IMR-90 (cell line): ENCODE data around the gene HOXD8. TPM values are rescaled to one million over a fixed set of nuclear protein-coding genes. Genes with fewer than 3 reads are reported as not detected.

Experiments used
- ATAC-seq: fragments of 200-7000 bp; cut with Tn5 transposase; 2 replicates; pipeline ENCODE4 v1.9.1; 2020; ENCODE audit warnings: low read depth, mild to moderate bottlenecking, moderate library complexity
- BruUV-seq: library from RNA; stranded (reverse); fragments of 400-500 nt; replicated peaks from 2 replicates; lab custom pipeline; 2021; lab: Mats Ljungman, UMichigan
- CTCF ChIA-PET: fragments of 300-600 bp; formaldehyde crosslinking; extraction: SDS; loops from one replicate; lab custom pipeline; 2021; ENCODE audit warnings: antibody characterized with exemption; lab: Yijun Ruan, JAX
- POLR2A ChIA-PET: fragments of 300-600 bp; sonication (Branson Sonifier 250); formaldehyde crosslinking; loops from one replicate; lab custom pipeline; 2022; ENCODE audit warnings: antibody characterized with exemption; ENCODE audit not compliant: unreplicated experiment; lab: Charles Lee
- DNase-seq: peaks from one replicate; pipeline ENCODE4 v3.0.0; 2013
- H2AFZ ChIP-seq: replicated peaks from 2 replicates; pipeline ENCODE3; 2013; ENCODE audit warnings: low read length, mild to moderate bottlenecking; ENCODE audit not compliant: poor library complexity
- H2AK5ac ChIP-seq: 2 replicates; pipeline ENCODE4 v1.6.1; 2013; ENCODE audit warnings: low read depth, low read length, inconsistent platforms
- H2AK9ac ChIP-seq: replicated peaks from 2 replicates; pipeline ENCODE3; 2013; ENCODE audit warnings: mild to moderate bottlenecking, low read depth, low read length, moderate library complexity; ENCODE audit not compliant: poor library complexity
- H2BK120ac ChIP-seq: 2 replicates; pipeline ENCODE4 v1.6.1; 2013; ENCODE audit warnings: low read depth, low read length, inconsistent platforms
- H2BK15ac ChIP-seq: 3 replicates; pipeline ENCODE4 v1.6.1; 2013; ENCODE audit warnings: low read depth, low read length, inconsistent platforms
- H2BK20ac ChIP-seq: 2 replicates; pipeline ENCODE4 v1.6.1; 2013; ENCODE audit warnings: low read depth, mild to moderate bottlenecking, inconsistent platforms, low read length, moderate library complexity
- H2BK5ac ChIP-seq: 2 replicates; pipeline ENCODE4 v1.6.1; 2013; ENCODE audit warnings: mild to moderate bottlenecking, low read depth, low read length, inconsistent platforms; ENCODE audit not compliant: poor library complexity, severe bottlenecking
- H3K14ac ChIP-seq: replicated peaks from 2 replicates; pipeline ENCODE4 v1.6.1; 2013; ENCODE audit warnings: low read depth, low read length, inconsistent platforms
- H3K18ac ChIP-seq: 2 replicates; pipeline ENCODE4 v1.6.1; 2013; ENCODE audit warnings: low read depth, low read length, control low read depth
- H3K23ac ChIP-seq: 2 replicates; pipeline ENCODE4 v1.6.1; 2013; ENCODE audit warnings: low read depth, low read length, inconsistent platforms
- H3K27ac ChIP-seq: 2 replicates; pipeline ENCODE4 v1.5.1; 2013; ENCODE audit warnings: mild to moderate bottlenecking, control low read depth, low read length; ENCODE audit not compliant: insufficient read depth
- H3K27me3 ChIP-seq: 2 replicates; pipeline ENCODE4 v1.6.1; 2013; ENCODE audit warnings: low read length; ENCODE audit not compliant: control insufficient read depth, insufficient read depth
- H3K36me3 ChIP-seq: 2 replicates; pipeline ENCODE4 v1.6.1; 2013; ENCODE audit warnings: low read length, mixed read lengths; ENCODE audit not compliant: control insufficient read depth, insufficient read depth
- H3K4ac ChIP-seq: 2 replicates; pipeline ENCODE4 v1.6.1; 2013; ENCODE audit warnings: low read depth, low read length, inconsistent platforms
- H3K4me1 ChIP-seq: 2 replicates; pipeline ENCODE4 v1.6.1; 2013; ENCODE audit warnings: low read length, mixed read lengths; ENCODE audit not compliant: control insufficient read depth, insufficient read depth
- H3K4me2 ChIP-seq: 2 replicates; pipeline ENCODE4 v1.6.1; 2013; ENCODE audit warnings: low read depth, mild to moderate bottlenecking, control low read depth, low read length, moderate library complexity
- H3K4me3 ChIP-seq: 2 replicates; pipeline ENCODE4 v1.5.1; 2013; ENCODE audit warnings: low read depth, mild to moderate bottlenecking, control low read depth, low read length, moderate library complexity; ENCODE audit not compliant: insufficient read depth
- H3K56ac ChIP-seq: 2 replicates; pipeline ENCODE4 v1.6.1; 2013; ENCODE audit warnings: low read length, inconsistent platforms; ENCODE audit not compliant: insufficient read depth; ENCODE audit errors: extremely low read depth
- H3K79me1 ChIP-seq, 2 experiments: 2 replicates each; pipeline ENCODE4 v1.6.1; 2013; ENCODE audit warnings: low read length in 2 of 2, inconsistent platforms in 1 of 2, low read depth in 1 of 2
- H3K9ac ChIP-seq: 2 replicates; pipeline ENCODE4 v1.6.1; 2013; ENCODE audit warnings: low read depth, low read length, control low read depth
- H3K9me1 ChIP-seq: 2 replicates; pipeline ENCODE4 v1.6.1; 2013; ENCODE audit warnings: low read length, inconsistent platforms; ENCODE audit not compliant: insufficient read depth
- H3K9me3 ChIP-seq: 2 replicates; pipeline ENCODE4 v1.6.1; 2013; ENCODE audit warnings: low read length; ENCODE audit not compliant: control insufficient read depth, insufficient read depth
- H4K20me1 ChIP-seq: 2 replicates; pipeline ENCODE4 v1.6.1; 2013; ENCODE audit warnings: low read length, inconsistent platforms; ENCODE audit not compliant: insufficient read depth
- H4K5ac ChIP-seq: 2 replicates; pipeline ENCODE4 v1.6.1; 2013; ENCODE audit warnings: mild to moderate bottlenecking, low read depth, low read length, control low read depth
- H4K8ac ChIP-seq, 2 experiments: 2 replicates each; pipeline ENCODE4 v1.6.1; 2013; ENCODE audit warnings: low read depth in 2 of 2, low read length in 2 of 2, control low read depth in 1 of 2, inconsistent platforms in 1 of 2
- H4K91ac ChIP-seq: 2 replicates; pipeline ENCODE4 v1.6.1; 2013; ENCODE audit warnings: low read depth, low read length, inconsistent platforms; ENCODE audit not compliant: insufficient read depth
- CEBPB ChIP-seq: IDR thresholded peaks from 2 replicates; pipeline ENCODE4 v1.6.1; 2012; ENCODE audit warnings: low read depth, low read length, improper control_type of control experiment
- CHD1 ChIP-seq: IDR thresholded peaks from 2 replicates; pipeline ENCODE4 v1.6.1; 2012; ENCODE audit warnings: low read depth, low read length, improper control_type of control experiment
- FOS ChIP-seq: fragments of 150-350 bp; IDR thresholded peaks from 2 replicates; pipeline ENCODE4 v1.6.1; 2016; ENCODE audit warnings: low read depth, low read length
- MAZ ChIP-seq: IDR thresholded peaks from 2 replicates; pipeline ENCODE4 v1.6.1; 2012; ENCODE audit warnings: low read depth, mild to moderate bottlenecking, low read length, improper control_type of control experiment, moderate library complexity, borderline replicate concordance
- NFE2L2 ChIP-seq: fragments of 150-350 bp; IDR thresholded peaks from 2 replicates; pipeline ENCODE4 v1.6.1; 2016; ENCODE audit warnings: low read depth, mild to moderate bottlenecking, low read length
- RAD21 ChIP-seq: IDR thresholded peaks from 2 replicates; pipeline ENCODE4 v1.6.1; 2012; ENCODE audit warnings: low read length, improper control_type of control experiment
- RCOR1 ChIP-seq: IDR thresholded peaks from 2 replicates; pipeline ENCODE4 v1.6.1; 2012; ENCODE audit warnings: mild to moderate bottlenecking, low read length, improper control_type of control experiment; ENCODE audit not compliant: insufficient replicate concordance
- RFX5 ChIP-seq: IDR thresholded peaks from 2 replicates; pipeline ENCODE4 v1.8.0; 2012; ENCODE audit warnings: low read depth, mild to moderate bottlenecking, low read length, moderate library complexity
- SMC3 ChIP-seq: fragments of 150-350 bp; IDR thresholded peaks from 2 replicates; pipeline ENCODE4 v1.6.1; 2016; ENCODE audit warnings: low read depth, mild to moderate bottlenecking, antibody characterized with exemption, low read length, moderate library complexity
- WGBS, 2 experiments: methylation state at CpG; one replicate each; pipeline versions ENCODE4 v1.1.5 to v1.1.7; 2013; ENCODE audit warnings: missing lambda C conversion rate in 2 of 2; ENCODE audit not compliant: insufficient read length in 1 of 2; ENCODE audit errors: extremely low coverage in 2 of 2; 5-methylcytosine and 5-hydroxymethylcytosine counted together
- dilution Hi-C: fragments of 300-500 bp; cut with HindIII; formaldehyde crosslinking; loops from one replicate; pipeline ENCODE4 v1.14.3; 2018; ENCODE audit warnings: low sequenced_read_pairs; ENCODE audit not compliant: unreplicated experiment
- in situ Hi-C: fragments of 300-500 bp; cut with MboI; formaldehyde crosslinking; loops from 3 replicates; pipeline ENCODE4 v1.14.3; 2019; ENCODE audit warnings: low sequenced_read_pairs, inconsistent platforms, mixed read lengths
- intact Hi-C: fragments of 100-400 bp; cut with micrococcal nuclease; formaldehyde crosslinking; loops from 2 replicates; pipeline ENCODE4 v1.10.0; 2022
- polyA plus RNA-seq, 3 experiments: library from polyadenylated mRNA; depleted of rRNA; stranded (reverse); fragments of >200 nt; gene quantifications; 2 replicates each; pipeline ENCODE4 v1.2.3, GENCODE V29; 2012; ENCODE audit warnings: low replicate concordance in 1 of 3
- total RNA-seq: library from RNA; depleted of rRNA; stranded (reverse); fragments of >200 nt; gene quantifications from 2 replicates; pipeline ENCODE4 v1.2.3, GENCODE V29; 2012
- TF ChIP-seq, protein P1 (sequence below): fragments of 150-350 bp; IDR thresholded peaks from 2 replicates; pipeline ENCODE4 v1.6.1; 2016; ENCODE audit warnings: low read depth, mild to moderate bottlenecking, low read length, moderate library complexity, borderline replicate concordance
- TF ChIP-seq, protein P2 (sequence below): fragments of 150-350 bp; IDR thresholded peaks from 2 replicates; pipeline ENCODE4 v1.6.1; 2017; ENCODE audit warnings: mild to moderate bottlenecking, antibody characterized with exemption, low read length, low read depth

The HOXD8 gene
- total and polyA plus RNA-seq, 2 of the 4 experiments (the other 2 are of a cell fraction), result not detected

DNA sequence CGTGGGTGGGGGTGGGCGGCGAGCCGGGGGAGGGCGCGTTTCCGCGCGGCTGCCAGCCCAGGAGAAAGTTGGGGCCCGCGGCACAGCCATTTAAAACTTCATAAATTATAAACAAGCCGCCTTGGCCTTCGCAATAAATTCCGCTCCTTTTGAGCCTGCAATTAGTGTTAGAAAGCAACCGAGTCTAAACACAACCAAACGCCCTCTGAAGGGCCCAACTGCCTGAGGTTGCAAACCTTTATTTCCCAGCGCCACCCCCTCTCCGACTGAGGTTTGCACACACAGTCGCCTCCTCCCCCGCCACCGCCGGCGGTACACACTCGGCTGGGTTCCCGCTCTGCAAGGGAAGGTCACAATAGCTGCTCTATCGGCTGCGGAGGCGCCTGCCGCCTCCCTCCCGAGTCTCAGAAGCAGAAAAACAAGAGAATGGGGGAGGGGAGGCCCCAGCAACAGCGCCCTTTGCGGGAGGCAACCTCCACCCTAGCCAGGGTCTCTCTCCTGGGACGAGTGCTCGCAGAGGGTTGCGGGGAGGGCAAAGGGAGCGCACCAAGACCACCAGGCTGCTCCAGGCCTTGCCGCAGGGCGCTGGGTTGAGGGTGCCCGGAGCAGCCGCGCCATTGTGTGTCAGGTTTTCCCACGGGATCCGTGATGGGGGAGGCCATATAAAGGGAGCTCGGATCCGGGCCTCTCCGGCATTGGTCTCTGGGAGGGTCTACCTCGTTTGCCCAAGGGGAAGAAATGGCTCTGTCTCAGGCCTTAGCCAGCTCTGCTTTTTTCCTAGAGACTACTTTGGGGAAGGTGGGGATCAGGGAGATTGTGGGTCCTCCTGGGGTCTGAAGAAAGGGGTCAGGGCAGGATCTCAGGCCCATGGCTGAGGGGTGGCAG, 45.6 kb downstream of the HOXD8 start (continued):
- TF ChIP-seq MAZ, result no peak

DNA sequence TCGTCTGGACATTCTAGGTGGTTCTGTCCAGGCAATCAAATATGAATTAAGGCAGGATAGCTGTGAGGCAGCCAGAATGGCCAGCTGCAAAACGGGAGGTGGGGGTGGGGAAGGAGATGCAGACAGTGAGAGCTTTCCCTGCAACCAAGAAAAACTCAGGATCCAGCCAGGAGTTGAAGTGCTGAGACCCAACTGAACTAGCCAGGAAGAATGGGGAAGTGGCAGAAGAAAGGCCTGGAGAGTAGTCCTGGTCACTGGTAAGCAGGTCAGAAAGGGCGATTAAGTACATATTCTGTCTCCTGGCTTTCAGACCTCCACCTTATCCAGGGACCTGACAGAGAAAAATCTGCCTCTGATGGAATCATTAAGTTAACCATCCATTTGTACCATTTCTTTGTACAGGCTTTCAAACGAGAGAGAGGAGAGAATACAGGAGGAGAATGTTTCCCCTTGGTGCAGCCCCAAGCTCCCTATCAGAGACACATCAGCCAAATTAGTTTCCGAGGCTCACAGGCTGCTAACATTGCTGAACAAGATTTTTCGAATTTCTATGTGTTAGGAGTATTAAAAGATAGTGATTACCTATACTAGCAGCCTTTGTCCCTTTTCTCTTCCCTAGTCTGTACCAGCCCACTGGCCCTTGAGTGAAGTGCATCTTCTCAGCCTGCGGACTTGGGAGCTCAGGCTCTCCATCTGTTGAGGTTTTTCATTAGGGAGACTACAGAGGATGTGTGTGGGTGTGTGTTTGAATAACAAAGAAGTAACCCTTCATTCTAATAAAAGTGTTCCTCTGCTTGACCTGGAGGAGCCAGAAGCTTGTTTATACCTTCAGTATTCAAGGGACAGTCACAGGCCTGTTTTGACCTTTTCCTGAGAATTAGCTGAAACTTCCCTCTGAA, 46.5 kb downstream of the HOXD8 start:
- H3K9ac ChIP-seq, result no peak overlapping the region
- no peak overlapping the region for H3K27ac ChIP-seq
- no peak overlapping the region for H3K4me2 ChIP-seq
- TF ChIP-seq, protein P1, sequence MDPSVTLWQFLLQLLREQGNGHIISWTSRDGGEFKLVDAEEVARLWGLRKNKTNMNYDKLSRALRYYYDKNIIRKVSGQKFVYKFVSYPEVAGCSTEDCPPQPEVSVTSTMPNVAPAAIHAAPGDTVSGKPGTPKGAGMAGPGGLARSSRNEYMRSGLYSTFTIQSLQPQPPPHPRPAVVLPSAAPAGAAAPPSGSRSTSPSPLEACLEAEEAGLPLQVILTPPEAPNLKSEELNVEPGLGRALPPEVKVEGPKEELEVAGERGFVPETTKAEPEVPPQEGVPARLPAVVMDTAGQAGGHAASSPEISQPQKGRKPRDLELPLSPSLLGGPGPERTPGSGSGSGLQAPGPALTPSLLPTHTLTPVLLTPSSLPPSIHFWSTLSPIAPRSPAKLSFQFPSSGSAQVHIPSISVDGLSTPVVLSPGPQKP, result no peak
- no peak for TF ChIP-seq RCOR1
- TF ChIP-seq FOS, result no peak
- no peak for TF ChIP-seq RFX5
- TF ChIP-seq SMC3, result no peak
- TF ChIP-seq NFE2L2, result no peak
- TF ChIP-seq CHD1, result no peak
- TF ChIP-seq, protein P2, sequence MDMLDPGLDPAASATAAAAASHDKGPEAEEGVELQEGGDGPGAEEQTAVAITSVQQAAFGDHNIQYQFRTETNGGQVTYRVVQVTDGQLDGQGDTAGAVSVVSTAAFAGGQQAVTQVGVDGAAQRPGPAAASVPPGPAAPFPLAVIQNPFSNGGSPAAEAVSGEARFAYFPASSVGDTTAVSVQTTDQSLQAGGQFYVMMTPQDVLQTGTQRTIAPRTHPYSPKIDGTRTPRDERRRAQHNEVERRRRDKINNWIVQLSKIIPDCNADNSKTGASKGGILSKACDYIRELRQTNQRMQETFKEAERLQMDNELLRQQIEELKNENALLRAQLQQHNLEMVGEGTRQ, result no peak
- no peak for TF ChIP-seq RAD21
- TF ChIP-seq CEBPB, result no peak
- no peak overlapping the region for H3K4me3 ChIP-seq
- H3K27me3 ChIP-seq, result peaks cover 90% of the 10 kb centered on the region
- H2AK5ac ChIP-seq, result no peak overlapping the region
- H2AK9ac ChIP-seq, result no peak overlapping the region
- no peak overlapping the region for H3K56ac ChIP-seq
- no peak overlapping the region for H3K4ac ChIP-seq
- H3K14ac ChIP-seq, result no peak overlapping the region
- H3K36me3 ChIP-seq, result no peaks in the 10 kb centered on the region
- H4K91ac ChIP-seq, result no peak overlapping the region
- H4K8ac ChIP-seq, result no peak overlapping the region
- H2BK5ac ChIP-seq, result no peak overlapping the region
- H2BK15ac ChIP-seq, result no peak overlapping the region
- WGBS, 2 experiments, result no CpG with 5 or more reads among the region's 7 CpGs
- no peak overlapping the region for H2BK120ac ChIP-seq
- H3K18ac ChIP-seq, result no peak overlapping the region
- ChIA-PET CTCF (interaction anchor here (1.2 kb wide), 1 partner anchor 11 kb away, joined by 3 read pairs; no protein-coding TSS in a partner anchor), POLR2A (no interaction called here)
- peaks cover 10% of the 10 kb centered on the region for H3K9me3 ChIP-seq
- BruUV-seq, result no TSS peak
- no peak overlapping the region for H4K5ac ChIP-seq
- H3K4me1 ChIP-seq, result no peaks in the 10 kb centered on the region
- dilution Hi-C loops, result no loop called here
- intact Hi-C loops, result no loop called here
- no peak for DNase-seq
- no peaks in the 10 kb centered on the region for H3K9me1 ChIP-seq
- H3K23ac ChIP-seq, result no peak overlapping the region
- H4K20me1 ChIP-seq, result no peaks in the 10 kb centered on the region
- no peak for ATAC-seq
- no peak overlapping the region for H2AFZ ChIP-seq
- H2BK20ac ChIP-seq, result no peak overlapping the region
- in situ Hi-C loops, result no loop called here
- H3K79me1 ChIP-seq, result no peaks in the 10 kb centered on the region
